HG02798 (cell line): ENCODE measurements around the gene TSPAN16.

ENCODE experiments used
- ATAC-seq: cut with Tn5 transposase; IDR thresholded peaks from one replicate; pipeline ENCODE4 v1.9.1; 2021; ENCODE audit warnings: mild to moderate bottlenecking; ENCODE audit not compliant: unreplicated experiment, poor library complexity

Gene TSPAN16, protein sequence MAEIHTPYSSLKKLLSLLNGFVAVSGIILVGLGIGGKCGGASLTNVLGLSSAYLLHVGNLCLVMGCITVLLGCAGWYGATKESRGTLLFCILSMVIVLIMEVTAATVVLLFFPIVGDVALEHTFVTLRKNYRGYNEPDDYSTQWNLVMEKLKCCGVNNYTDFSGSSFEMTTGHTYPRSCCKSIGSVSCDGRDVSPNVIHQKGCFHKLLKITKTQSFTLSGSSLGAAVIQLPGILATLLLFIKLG

DNA sequence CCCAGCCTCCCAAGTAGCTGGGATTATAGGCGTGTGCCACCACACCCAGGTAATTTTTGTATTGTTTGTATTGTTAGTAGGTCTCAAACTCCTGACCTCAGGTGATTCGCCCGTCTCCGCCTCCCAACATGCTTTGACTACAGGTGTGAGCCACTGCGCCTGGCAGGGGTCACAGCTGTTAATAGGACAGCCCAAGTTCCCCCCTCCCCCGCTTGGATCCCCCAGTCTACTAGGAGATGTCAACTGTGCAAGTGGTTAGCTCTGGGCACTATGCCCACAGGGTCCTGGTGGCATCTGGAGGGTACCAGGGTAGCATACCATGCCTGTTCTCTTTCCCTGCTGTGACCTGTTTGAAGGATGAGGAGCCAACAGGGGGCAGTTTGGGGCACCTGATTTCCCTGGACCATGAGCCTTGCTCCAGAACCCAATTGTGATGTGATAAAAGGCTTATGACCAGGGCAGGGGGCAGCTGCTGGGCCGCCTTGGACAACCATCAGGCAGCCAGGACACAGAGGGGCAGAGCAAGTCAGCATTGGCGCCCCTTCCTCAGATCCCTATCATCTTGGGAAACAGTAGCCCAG, at the start of gene TSPAN16:
Gene TSPAN16, plus strand, starts transcription at position 496 of the 581 bp plus-strand sequence. CDS start 138 bp downstream, outside the sequence.
- ATAC-seq: no peak

DNA sequence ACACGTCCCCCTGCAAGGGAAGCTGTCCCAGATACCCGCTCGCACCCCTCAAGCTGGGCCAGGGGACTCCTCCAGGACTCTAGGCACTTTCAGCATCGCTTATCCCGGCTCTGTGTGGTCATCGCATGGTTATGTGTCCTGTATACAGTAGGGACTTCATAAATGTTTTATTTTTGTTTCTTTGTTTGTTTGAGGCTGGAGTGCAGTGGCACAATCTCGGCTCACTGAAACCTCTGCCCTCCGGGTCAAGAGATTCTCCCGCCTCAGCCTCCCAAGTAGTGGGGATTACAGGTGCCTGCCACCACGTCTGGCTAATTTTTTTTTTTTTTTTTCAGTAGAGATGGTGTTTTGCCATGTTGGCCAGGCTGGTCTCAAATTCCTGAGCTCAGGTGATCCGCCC, 49.0 kb upstream of the TSPAN16 start:
- no peak for ATAC-seq

- no peak for ATAC-seq
These were observed 48.6 kb upstream of the TSPAN16 start for GRCh38 chr19:11247391-11247790.

DNA sequence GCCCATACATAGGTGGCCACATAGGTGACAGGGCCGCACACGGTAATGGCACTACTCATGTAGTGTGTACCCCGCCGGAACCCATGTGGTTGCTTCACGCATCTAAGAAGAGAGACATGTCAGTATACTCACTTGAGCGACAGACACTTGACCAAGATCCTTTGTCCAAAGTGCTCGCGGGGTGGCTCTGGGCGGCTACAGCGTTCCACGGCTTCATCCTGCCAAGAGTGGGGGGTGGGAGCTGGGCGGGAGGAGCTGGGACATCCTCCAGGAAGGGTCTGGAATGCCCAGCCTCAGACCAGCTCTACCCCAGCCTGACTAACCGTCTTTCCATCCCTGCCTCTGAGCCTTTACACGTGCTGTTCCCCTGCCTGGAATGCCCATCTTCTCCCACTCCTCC, 48.0 kb upstream of the TSPAN16 start:
- no peak for ATAC-seq

- ATAC-seq: no peak
These were observed 47.1 kb upstream of the TSPAN16 start for GRCh38 chr19:11248852-11249251.

GRCh38 chr19:11251217-11251616, 44.7 kb upstream of the TSPAN16 start:
- no peak for ATAC-seq

- no peak for ATAC-seq
These were observed 44.2 kb upstream of the TSPAN16 start for GRCh38 chr19:11251650-11252314.

- no peak for ATAC-seq
These were observed 43.1 kb upstream of the TSPAN16 start for GRCh38 chr19:11252665-11253355.

DNA sequence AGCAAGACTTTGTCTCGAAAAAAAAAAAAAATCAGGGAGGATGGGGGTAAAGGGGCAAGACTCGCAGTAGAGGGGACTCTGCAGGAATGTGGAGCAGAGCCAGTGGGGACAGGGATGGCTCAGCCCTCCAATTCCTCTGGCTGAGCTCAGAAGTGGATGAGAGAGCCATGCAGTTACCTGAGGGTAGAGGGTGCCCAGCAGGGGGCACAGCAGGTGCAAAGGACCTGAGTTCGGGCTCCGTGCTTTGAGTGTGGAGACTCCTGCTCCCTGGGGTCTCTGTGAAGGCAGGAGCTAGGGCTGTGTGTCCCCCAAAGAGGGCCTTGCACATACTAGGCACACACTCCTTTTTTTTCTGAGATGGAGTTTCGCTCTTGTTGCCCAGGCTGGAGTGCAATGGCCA, 41.3 kb upstream of the TSPAN16 start:
- no peak for ATAC-seq

GRCh38 chr19:11256189-11256588, 39.8 kb upstream of the TSPAN16 start:
- no peak for ATAC-seq

DNA sequence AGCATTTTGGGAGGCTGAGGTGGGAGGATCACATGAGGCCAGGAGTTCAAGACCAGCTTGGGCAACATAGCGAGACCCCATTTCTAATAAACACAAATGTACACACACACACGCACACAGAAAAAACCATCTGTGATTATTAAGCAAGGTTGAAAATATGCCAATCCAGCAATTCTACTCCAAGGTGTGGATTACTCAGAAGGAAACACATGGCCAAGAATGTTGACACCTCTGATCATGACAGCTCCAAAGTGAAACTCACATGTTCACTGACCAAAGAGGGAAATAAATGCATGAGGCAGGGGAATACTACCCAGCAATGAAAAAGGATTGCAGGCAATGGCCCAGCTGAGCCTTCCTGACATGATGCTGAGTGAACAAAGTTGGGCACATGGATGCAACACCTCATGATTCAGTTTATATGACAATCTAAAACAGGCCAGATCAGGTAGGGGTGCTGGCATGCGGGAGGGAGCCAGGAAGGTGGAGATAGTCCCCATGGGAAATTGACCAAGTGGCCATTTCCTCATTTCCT, 38.0 kb upstream of the TSPAN16 start:
- ATAC-seq: no peak

DNA sequence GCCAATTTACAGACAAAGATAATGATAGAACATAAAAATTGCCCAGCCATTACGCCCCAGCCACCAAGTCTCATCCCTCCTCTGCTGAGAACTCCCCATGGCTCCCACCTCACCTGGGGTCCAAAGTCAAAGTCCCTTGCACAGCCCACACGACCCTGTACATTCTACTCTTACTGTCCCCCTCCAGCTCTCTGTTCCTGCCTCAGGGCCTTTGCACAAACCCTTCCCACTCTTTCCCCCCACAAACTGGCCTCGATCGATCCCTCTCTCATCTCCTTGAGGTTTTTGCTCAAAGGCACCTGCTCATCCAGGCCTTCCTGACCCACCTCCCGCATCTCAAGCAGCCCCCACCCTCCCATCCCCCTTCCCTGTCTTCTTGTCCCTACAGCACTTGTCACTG, 35.0 kb upstream of the TSPAN16 start:
- ATAC-seq: no peak

DNA sequence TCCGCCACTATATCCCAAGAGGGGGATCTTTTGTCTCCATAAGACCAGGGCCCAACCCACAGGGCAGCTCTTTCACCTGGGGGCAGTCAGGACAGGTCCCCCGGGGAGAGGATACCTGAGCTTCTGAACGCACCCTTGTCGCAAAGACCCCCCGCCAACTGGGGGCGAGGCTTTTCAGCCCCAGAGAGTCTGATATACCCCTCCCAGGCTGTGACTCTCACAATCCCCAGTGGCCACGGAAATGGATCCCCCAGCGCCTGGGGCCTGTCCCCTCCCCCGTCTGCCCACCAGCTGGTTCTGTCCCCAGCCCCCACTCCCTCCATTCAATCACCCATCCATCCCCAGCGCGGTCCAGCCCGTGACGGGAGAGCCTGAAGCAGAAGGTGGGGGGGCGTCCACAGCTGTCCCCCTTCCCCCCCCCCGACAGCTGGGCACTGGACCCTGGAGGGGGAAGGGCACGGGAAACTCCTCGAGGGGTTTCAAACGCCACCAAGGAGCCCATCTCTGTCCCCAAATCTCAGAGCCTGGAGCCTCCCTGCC, 34.5 kb upstream of the TSPAN16 start:
- ATAC-seq: no peak

- no peak for ATAC-seq
These were observed 33.8 kb upstream of the TSPAN16 start, which contains the start of gene DOCK6 for GRCh38 chr19:11261971-11262839. DOCK6 (minus strand) TSS chr19:11262524; CDS start chr19:11262440, 84 bp downstream.

- ATAC-seq: no peak
These were observed 32.2 kb upstream of the TSPAN16 start for GRCh38 chr19:11263726-11264125.

DNA sequence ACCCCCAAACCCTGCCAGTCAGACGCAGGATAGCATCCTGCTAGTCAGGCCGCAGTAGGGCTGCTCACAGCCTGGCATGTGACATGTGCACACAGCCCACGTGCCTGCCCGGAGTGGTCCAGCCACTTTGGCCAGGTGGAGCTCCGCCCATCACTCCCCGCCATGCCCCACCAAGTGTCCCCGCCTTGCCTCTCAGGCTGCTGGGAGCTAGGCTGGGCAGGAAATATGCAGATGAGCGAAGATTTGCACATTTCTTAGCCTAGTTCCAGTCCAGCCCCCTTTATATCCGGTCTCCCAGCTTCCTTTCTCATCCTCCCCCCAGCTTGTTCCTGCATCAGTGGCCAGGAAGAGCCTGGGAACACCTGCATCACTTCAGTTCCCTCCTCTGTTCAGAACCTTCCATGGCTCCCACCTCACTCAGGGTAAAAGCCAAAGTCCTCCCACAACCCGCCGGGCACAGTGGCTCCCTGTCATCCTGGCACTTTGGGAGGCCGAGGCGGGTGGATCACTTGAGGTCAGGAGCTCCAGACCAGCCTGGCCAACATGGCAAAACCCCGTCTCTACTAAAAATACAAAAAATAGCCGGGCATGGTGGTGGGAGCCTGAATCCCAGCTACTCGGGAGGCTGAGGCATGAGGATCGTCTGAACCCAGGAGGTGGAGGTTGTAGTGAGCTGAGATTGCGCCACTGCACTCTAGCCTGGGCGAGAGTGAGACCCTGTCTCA, 31.3 kb upstream of the TSPAN16 start:
- ATAC-seq: no peak

DNA sequence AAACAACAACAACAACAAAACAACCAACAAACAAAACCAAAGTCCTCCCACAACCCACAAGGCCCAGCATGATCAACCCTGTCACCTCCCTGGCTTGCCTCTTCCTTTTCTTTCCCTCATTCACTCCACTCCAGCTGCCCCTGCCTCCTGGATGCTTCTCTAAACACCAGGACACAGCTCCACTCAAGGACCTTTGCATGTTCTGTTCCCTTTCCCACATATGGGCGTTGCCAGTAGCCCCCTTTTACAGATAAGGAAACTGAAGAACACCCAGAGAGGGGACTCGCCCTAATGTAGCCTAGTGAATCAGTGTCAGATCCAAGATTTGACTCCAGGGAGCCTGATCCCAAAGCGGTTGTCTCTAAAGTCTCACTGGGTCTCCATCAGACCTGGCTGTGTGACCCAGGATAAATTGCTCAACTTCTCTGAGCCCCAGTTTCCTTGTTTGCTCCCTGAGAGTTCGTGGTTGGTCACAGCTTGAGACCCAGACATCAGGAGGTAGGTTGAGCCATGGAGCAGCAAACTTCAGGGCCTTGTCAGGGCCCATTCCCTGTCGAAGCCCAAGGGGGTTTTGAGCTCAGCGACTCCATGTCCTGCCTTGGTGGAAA, 30.7 kb upstream of the TSPAN16 start:
- no peak for ATAC-seq

GRCh38 chr19:11265785-11266236, 30.1 kb upstream of the TSPAN16 start:
- ATAC-seq: no peak
